Stimulated activated CD8-positive, alpha-beta memory T cell treated with anti-CD3 and anti-CD28 coated beads, Interleukin-15, amount 100 ng/mL, for 1 hour (primary cell): ENCODE results near the gene CLDN24.
"Not testable (repeated sequence)": the region's sequence is repeated elsewhere in the genome, so short reads cannot be mapped to it uniquely, and the experiment has no call there.

Source experiments
- DNase-seq: peaks from one replicate; pipeline ENCODE4 v3.0.0-alpha.2; 2020; ENCODE audit warnings: low read depth

Gene CLDN24

DNA sequence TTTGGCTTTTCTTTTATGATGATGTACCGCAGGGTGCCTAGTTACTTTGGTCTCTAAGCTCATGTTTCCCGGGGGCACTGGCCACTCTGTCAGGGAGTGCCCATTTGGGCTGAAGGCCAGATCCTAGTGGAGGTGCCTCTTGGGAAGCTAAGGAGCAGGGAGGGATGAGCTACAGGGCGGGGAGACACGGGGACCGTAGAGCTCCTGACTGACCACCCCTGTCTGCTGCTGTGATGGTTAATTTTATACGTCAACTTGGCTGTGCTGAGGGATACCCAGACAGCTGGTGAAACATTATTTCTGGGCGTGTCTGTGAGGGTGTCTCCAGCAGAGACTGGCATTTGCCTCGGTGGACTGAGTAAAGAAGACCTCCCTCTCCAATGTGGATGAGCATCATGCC is 24.9 kb upstream of the CLDN24 start:
- DNase-seq: no peak

DNA sequence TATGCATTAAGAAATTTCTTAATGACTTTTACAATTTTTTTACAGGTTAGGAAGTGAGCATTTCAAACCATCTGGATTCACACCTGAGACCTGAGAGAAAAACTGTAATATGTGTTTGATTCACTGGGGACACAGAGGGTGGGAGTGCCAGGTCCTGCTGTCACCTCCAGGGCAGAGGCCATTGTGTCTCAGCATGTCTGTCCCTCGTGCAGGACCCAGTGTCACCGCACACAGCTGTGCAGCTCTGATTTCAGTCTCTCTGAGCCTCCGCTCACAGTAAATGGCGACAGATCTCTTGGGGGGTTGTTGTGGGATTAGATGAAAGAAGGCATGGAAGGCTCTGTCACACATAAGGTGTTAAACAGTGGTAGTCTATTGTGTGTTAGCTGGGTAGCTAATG is 23.0 kb upstream of the CLDN24 start:
- DNase-seq: no peak

DNA sequence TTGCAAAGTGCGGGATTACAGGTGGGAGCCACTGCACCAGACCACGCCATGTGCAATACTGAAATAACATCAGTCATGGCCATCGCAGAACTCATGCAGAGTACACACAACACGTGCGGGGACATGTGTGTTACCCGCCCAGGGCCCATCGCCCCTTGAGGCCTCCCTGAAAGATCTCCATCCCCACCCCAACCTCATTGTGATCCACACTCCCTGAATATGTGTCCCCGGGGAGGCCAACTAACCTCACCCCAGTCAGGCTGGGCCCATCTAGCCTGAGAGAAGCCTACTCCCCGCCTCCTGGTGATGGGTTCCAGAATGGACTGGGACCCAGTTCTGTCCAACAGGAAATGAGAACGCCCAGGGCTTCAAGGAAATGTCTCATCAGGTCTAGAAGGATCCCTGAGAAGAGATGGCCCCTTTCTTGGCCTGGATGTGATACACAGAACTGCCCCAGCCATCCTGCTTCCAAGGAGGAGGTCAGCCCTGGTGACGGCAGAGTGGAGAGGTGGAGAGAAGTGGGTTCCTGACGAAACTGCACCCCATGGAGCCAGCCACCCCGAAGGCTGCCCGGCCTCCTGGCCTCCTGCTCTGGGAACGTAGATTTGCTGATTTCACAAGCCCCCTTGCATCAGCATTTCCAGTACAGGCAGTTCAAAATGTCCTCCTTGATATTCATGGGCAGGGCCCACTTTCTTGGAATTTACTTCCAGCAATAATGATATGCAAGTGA is 22.5 kb upstream of the CLDN24 start:
- no peak for DNase-seq

DNA sequence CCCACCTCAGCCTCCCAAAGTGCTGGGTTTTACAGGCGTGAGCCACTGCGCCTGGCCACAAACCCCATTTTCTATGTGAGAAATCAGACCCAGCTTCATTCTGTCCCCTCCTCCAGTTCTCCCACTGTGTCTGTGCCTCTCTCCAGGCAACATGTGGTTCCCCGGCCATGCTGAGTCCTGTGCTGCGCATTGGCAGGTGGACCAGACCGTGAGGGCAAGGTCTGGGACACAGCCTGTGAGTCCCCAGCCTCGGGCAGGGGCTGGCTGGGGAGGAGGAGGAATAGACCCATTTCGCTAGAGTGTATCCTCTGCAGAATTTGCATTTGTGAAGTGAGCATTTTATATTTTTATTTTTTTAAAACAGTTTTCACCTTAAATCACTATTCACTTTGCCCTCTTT is 21.5 kb upstream of the CLDN24 start:
- no peak for DNase-seq

DNA sequence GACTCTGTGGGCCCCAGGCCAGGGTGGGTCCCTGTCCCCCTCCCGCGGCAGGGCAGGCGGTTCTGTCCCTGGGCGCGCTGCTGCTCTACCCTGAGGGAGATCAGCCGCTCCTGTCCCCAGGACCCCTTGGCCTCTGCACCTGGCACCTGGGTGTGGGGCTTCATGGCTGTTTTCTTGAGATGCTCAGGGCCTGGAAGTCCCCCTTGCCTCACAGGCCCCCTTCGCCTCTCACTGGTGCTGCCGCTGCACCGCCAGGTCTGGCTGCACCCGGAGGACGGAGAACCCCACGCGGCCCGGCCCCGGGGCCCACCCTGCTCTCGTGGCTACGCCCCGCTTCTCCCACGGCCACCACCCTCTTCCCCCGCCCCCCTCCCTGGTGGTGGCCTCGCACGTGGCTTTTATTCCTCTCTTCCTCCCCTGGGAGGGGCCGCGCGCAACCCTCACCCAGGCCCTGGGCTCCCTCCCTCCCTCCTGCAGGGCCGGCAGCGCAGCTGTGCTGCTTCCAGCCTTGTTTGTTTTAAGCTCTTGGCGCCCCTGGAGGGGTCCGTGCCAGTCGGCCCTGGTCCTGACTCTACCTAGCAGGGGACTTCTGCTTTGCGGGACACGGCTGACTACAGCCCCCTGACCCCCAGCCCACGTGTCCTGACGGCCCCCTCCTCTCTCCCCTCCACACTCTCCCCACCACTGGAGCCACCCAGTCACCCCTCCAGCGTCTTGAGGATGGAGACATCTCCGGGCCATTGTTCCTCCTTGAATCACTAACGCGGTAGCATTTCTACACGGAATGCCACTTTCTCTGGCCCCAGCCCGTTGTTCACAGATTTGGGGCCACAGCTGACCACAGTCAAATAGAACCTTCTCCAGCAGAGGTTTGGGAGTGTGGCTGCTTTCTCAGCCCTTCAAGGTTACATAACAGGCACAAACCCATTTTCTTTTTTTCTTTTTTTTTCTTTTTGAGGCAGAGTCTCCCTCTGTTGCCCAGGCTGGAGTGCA is 20.6 kb upstream of the CLDN24 start:
- no peak for DNase-seq

DNA sequence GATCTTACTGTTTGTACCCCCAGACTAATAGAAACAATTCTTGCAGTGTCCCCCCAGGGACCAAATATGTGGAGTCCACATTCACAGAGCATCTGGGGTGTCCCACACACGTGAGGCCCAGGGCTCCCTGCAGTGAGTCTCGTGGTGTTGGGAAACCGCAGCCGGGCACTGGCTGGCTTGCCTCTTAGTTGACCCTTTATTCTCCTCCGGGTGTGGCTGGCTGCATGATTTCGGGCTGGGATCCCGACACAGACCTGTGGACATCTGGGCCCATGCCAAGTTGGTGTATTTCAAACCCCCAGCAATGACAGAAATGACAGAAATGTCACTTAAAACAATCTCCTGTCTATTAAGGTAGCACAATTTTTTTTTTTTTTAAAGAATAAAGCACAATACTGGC is 15.6 kb upstream of the CLDN24 start:
- no peak for DNase-seq

DNA sequence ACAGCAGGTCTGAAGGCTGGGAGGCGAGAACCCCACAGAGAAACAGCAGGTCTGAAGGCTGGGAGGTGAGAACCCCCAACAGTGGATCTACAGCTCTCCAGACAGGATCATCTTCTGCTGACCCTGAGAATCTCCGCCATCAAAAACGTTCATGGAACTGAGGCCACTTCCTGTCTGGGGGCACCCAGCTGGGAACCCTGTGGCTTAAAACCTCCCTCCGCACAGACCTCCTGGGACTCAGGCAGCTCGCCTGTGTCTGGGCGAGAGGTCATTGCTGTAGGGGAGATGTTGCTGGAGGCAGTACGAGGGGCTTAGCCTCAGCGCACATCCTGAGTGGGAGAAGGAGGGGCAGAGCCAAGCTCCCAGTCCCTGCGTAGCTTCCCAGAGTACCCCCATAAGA is 15.1 kb upstream of the CLDN24 start:
- no peak for DNase-seq

DNA sequence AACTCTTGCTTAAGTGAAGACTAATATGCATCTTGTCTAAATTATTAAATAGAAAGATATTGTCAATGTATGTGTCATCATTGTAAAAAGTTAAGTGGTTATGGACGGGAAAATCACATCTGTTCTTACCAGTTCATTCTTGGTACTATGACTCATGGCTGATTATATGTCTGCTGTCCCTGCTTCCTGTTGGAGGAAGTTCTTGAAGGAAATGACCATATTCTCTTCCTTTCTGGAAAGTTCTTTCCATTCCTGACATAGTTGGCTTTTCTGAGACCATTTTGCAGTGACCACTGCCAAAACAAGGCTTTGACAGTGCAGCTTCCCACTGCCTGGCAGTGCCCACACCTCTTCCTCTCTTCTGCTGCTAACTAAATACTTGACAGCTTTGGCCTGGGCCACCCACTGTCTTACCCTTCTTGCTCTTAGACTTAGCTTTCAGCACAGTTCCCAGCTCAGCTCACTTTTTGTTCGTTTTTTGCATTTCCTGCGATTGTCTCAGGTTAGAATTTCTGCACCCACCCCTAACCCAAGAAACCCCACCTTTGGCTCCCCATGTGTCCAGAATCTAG is 13.2 kb upstream of the CLDN24 start:
- no peak for DNase-seq

DNA sequence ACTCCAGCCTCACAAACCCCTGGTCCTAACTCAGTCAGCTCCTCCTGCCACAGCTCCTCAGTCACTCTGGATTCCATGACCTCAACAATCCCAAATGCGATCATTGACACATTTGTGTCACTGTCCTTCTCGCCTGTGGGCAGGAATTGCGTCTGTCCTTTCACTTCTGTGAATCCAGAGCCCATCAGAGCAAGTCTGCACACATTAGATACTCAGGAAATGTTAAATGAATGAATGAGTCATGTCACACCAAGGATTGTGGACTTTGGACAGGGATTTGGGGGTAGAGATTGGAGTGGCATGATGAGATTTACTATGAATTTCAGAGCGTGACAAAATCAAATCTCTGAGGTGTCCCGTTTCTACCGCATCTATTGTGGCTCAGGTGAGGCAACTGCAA is 11.8 kb upstream of the CLDN24 start:
- no peak for DNase-seq

DNA sequence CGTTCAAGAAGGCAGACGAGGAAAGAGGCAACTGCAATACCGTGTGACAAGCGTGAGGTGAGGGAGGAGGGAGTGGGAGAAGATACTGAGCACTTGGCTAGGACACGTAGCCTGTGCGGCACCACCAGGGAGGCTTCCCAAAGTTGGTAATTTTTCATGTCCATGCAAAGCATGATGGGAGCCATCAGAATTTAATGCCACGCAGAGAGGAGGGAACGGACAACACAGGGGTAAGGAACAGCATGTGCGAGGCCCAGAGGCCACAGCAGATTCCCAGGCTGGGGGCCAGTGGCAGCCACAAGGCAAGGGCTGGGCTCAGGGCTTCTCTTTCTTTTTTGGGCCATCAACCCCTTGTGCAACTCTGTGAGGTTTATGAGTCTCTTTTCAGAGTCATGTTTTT is 11.0 kb upstream of the CLDN24 start:
- no peak for DNase-seq

DNA sequence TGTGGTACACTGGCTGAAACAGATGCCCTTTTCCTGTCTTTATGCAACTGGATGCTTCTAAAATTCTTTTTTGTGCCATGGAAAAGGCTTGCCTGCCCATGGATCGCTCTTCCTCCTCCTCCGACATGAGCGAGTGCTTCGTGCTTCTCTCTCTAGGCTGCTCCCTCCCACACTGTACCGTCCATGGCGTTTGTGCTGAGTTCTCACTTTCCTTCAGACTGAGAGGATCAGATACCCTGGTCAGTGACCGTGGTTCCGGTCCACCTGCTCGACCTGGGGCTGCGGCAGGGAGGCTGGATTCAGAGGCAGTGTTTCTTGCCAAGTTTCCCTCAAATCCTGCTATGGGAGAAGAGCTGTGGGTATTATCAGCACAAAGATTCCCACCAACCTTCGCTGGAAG is 10.2 kb upstream of the CLDN24 start:
- DNase-seq: no peak

DNA sequence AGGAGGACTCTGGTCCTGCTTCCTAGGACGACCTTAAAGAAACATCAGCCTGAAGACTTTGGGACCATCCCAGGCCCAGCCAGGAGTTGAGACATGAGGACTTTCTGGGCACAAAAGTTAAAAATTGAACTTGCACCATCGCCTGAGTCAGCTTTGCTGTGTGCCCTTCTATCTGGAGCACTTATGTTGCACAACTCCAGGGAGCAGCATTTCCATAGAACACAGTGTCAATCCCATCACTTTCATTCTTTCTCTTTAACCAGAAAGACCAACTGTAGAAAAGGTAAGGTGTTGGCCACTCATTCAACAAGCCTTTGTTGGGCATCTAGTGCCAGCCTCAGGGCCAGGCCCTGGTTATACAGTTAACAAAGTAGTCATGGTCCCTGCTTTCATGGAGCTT is 8.6 kb upstream of the CLDN24 start:
- DNase-seq: no peak

DNA sequence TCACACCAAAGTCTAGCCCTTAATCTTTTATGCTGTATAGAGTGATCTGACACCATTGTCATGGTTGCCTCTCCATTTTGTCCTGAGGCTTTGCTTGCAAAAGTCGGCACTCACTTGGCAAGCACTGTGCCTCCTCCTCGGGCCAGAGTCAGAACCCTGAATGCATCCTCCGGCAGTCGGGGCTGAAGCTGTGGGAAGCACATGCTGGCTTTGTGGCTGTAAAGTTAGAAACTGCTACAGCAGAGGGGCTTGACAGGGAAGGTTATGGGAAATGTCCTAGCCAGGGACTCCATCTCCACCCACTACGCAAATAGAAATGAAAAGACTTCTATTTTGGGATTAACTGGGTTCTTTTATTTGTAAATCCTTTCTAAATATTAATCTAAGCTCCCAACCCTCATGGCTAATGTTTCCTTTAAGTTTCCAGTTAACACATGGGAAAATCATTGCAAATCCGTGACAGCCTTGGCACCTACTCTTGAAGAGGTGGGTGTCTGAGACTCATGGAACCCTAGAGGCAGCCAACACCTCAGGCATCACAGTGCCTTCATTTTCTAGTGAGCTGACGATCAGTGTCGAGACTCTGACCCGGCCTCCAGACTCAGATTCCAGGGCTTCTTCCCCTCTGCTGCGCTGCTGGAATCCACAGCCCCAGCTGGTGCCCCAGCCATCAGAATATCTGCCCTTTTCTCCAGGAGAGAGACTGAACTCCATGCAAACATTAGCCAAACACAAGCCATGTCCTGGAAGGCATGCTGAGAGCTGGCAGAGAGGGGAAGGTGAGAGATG is 7.9 kb upstream of the CLDN24 start:
- DNase-seq: no peak

DNA sequence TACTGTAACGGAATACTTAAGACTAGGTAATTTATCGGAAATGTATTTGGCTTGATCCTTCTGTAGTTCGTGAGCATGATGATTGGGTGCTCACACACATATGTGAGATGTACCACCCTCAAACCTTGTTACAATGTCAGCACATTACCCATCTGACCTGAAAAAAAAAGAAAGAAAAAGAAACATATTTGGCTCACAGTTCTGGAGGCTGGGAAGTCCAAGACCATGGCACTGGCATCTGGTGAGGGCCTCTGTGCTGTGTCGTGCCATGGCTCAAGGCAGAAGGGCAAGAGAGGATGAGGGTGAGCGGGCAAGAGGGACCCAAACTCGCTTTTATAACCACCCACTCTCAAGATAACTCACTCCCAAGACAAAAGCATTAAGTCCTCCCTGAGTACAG is 7.0 kb upstream of the CLDN24 start:
- no peak for DNase-seq

DNA sequence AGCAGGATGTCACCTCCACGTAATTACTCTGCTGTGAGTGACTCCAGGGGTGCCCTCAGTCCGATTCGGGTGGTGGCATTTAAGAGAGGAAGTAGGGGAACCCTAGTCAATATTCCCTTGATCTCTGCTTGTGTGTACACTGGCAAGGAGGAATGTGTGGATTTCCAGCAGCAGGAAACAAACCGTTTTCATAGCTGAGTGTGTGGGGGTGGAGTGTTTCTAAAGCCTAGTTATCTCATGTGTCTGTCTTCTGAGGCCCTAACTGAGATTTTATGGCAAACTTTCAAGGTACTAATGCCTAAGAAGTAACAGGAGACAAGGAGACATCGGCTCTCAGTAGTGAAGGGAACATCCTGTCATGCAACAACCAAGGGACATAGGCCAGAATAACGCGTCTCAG is 6.6 kb upstream of the CLDN24 start:
- DNase-seq: no peak

DNA sequence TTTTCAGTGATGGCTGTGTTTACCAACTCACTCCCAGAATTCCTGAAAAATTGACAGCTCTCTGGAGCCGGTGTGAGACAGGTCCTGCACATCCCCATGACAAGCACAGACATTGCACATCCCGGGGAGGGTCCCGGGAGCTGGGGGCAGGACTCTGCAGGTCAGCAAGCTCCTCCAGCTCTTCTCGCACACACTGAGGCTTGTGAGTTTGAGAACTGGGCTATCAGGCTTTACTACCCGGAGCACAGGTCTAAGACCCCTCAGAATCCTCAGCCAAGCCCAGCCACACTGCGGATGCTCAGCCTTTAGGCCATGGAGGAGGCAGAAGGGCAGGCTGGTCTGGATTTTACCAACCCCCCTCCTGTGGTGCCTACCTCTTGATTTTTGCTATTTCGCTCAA is 5.6 kb upstream of the CLDN24 start:
- DNase-seq: no peak

DNA sequence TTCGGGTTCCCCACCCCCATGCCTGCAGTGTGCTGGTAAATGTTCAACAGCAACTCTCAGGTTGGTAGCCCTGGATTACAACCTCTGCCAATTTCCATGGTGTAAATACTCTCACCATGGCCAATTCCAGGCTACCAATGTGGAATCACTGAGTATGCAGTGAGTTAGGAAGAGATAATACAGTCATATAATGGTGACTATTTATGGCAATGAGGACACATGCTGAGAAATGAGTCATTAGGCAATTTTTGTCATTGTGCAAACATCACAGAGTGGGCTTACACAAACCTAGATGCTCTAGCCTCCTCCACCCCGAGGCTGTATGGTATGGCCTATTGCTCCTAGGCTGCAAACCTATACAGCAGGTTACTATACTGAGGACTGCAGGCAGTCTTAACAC is 4.6 kb upstream of the CLDN24 start:
- no peak for DNase-seq

DNA sequence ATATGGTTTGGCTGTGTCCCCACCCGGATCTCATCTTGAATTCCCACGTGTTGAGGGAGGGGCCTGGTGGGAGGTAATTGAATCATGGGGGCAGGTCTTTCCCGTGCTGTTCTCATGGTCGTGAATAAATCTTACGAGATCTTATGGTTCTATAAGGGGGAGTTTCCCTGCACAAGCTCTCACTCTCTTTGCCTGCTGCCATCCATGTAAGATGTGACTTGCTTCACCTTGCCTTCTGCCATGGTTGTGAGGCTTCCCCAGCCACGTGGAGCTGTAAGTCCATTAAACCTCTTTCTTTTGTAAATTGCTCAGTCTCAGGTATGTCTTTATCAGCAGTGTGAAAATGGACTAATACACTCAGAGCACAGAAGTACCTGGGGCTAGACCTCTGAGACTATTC is 4.2 kb upstream of the CLDN24 start:
- not testable (repeated sequence) for DNase-seq

DNA sequence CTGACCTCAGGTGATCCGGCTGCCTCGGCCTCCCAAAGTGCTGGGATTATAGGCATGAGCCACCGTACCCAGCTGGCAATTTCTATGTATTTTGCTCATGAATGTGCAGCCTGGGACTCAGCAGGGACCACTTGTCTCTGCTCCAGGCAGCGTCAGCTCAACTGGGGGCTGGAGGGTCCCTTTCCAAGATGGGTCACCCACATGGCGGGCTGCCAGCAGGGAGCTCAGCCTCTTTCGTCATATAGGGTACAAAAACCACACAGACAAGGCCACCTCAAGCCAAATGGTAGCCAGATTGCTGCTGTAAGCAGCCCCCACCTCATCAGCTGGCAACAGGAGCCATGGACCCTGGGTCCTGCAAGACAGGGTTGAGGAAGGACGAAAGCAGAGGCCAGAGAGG is 2.4 kb upstream of the CLDN24 start:
- no peak for DNase-seq

DNA sequence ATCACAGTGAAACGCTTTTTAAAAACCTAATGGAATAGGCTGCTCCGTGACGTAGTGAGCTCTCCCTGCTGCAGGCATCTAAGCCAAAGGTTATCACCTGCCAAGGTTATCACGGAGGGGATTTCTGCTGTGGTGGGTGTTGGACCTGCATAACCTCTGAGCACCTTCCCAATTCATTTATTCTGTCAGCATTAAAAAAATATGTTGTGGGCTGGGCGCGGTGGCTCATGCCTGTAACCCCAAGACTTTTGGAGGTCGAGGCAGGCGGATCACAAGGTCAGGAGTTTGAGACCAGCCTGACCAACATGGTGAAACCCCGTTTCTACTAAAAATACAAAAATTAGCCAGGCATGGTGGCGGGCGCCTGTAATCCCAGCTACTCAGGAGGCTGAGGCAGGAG is 1.8 kb upstream of the CLDN24 start:
- not testable (repeated sequence) for DNase-seq

DNA sequence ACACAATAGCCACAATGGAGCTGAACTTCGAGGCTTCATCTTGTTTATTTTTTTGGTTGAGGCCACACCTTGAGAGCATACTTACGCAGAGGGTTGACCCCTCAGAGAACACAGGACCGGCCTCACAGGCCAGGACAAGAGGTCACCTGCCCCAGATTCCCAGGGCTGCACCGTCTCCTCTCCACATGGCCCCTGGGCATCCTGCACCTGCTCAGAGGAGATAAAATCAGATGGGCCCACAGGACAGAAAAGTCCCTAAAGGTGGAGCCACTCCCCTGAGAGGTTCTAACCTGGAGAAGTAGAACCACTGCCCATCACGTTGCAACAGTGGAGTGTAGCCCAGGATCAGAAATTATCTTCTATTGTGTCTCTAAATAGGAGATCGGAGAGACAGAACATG is 1.1 kb upstream of the CLDN24 start:
- DNase-seq: no peak

DNA sequence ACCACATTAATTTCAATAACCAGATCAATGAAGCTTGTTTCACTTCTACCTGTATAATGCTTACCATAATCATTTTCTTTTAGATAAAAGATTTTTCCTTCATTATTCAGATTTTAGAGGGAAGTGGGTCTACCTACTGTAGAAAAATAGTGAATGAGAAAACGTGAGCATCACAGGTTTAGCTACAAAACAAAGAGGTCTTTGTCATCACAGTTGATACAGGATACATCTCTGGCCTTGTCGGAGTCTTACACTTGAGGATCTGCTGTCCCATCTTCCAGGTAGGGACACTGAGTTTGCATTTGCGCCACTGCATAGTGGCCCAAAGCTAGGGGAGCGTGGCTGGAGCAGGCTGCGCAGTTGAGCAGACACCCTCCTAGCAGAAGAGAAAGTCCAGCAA is 710 bp downstream of the CLDN24 start:
- no peak for DNase-seq
